ENCODE data around the gene ZMYND8. TPM values are rescaled to one million over a fixed set of nuclear protein-coding genes. Genes with fewer than 3 reads are reported as not detected.

Gene ZMYND8
- total RNA-seq, 1 experiment from 2014 or later: 11.6 TPM

DNA sequence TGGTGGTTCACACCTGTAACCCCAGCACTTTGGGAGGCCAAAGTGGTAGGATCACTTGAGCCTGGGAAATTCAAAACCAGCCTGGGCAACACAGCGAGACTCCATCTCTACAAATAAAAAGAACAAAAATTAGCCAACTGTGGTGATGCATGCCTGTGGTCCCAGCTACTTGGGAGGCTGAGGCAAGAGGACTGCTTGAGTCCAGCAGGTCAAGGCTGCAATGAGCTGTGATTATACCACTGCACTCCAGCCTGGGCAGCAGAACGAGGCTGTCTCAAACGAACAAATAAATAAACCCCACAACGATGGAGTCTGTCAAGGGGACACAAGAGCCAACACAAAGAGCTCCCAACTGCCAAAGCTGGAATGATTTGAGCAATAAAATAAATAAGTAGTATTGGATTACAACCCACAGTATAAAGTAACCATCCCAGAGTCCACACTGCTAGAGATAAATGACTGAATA is 13.5 kb downstream of the ZMYND8 start:
- Histone ChIP-seq H3K4me3 (ENCODE audit: low read length) (no peak overlapping the region), H3K27ac (ENCODE audit: low read length) (no peak overlapping the region), H3K4me1 (ENCODE audit: insufficient read depth, low read length) (no peaks in the 10 kb centered on the region), H3F3A (ENCODE audit: low read length, unreplicated experiment) (no peaks in the 10 kb centered on the region), H3K79me2 (ENCODE audit: low read length) (peaks cover 34% of the 10 kb centered on the region), H3K36me3 (ENCODE audit: low read depth, low read length) (no peaks in the 10 kb centered on the region), H3K9ac (ENCODE audit: low read length) (no peak overlapping the region), H2AFZ (ENCODE audit: low read length) (no peak overlapping the region), H3K27me3 (ENCODE audit: low read length) (no peaks in the 10 kb centered on the region), H3K9me3 (ENCODE audit: low read length) (no peaks in the 10 kb centered on the region), H4K20me1 (ENCODE audit: low read length) (no peaks in the 10 kb centered on the region), H3K4me2 (ENCODE audit: low read length) (no peak overlapping the region), H3K9me2 (replicated peaks; ENCODE audit: low read length) (no peaks in the 10 kb centered on the region)
- ATAC-seq: peak; percentile 72
- intact Hi-C loops (cut with micrococcal nuclease): no loop called here
- CTCF ChIA-PET: no interaction called here
- no TSS peak for BruUV-seq (replicated peaks)
- DNase-seq: no peak
- TF ChIP-seq, protein P1, sequence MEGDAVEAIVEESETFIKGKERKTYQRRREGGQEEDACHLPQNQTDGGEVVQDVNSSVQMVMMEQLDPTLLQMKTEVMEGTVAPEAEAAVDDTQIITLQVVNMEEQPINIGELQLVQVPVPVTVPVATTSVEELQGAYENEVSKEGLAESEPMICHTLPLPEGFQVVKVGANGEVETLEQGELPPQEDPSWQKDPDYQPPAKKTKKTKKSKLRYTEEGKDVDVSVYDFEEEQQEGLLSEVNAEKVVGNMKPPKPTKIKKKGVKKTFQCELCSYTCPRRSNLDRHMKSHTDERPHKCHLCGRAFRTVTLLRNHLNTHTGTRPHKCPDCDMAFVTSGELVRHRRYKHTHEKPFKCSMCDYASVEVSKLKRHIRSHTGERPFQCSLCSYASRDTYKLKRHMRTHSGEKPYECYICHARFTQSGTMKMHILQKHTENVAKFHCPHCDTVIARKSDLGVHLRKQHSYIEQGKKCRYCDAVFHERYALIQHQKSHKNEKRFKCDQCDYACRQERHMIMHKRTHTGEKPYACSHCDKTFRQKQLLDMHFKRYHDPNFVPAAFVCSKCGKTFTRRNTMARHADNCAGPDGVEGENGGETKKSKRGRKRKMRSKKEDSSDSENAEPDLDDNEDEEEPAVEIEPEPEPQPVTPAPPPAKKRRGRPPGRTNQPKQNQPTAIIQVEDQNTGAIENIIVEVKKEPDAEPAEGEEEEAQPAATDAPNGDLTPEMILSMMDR (conservative IDR thresholded peaks at IDR 0.05; ENCODE audit: low read depth, low read length): no peak
- no peak for TF ChIP-seq EZH2 (IDR thresholded peaks at IDR 0.05; ENCODE audit: low read length, unreplicated experiment)
- TF ChIP-seq EZH2phosphoT487 (IDR thresholded peaks at IDR 0.05; ENCODE audit: borderline replicate concordance, low read length): no peak
- POLR2A ChIA-PET (ENCODE audit: unreplicated experiment): no interaction called here

DNA sequence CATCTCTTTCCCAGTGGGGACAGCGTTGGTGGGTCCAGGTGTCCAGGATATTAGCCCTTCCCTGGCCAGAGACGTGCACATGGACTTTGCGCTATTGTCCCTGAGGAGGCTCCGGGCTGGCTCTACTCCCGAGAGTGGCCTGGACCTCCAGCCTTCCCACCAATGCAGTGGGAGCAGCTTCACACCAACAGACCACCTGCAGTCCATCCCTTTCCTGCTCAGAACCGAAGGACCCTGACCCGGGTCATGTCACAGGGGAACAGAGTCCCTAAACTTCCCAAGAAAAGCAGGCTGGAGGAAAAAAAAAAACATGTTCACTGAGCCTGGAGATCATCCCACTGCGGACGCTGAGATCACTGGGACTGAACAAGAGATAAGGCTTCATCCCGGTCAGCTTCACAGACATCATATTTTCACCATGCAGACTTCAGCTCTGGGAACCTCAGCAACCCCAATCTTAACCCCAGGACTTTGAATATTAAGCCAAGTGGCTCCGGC is 18.3 kb downstream of the ZMYND8 start:
- Histone ChIP-seq H3K79me2 (ENCODE audit: low read length) (peaks cover 52% of the 10 kb centered on the region), H3K4me1 (ENCODE audit: insufficient read depth, low read length) (peaks cover 23% of the 10 kb centered on the region), H3K4me3 (ENCODE audit: low read length) (no peak overlapping the region), H2AFZ (ENCODE audit: low read length) (no peak overlapping the region), H3K4me2 (ENCODE audit: low read length) (no peak overlapping the region), H3K36me3 (ENCODE audit: low read depth, low read length) (no peaks in the 10 kb centered on the region), H3K27me3 (ENCODE audit: low read length) (no peaks in the 10 kb centered on the region), H3K27ac (ENCODE audit: low read length) (no peak overlapping the region), H3K9me3 (ENCODE audit: low read length) (no peaks in the 10 kb centered on the region), H3F3A (ENCODE audit: low read length, unreplicated experiment) (no peaks in the 10 kb centered on the region), H3K9me2 (replicated peaks; ENCODE audit: low read length) (no peaks in the 10 kb centered on the region), H4K20me1 (ENCODE audit: low read length) (no peaks in the 10 kb centered on the region), H3K9ac (ENCODE audit: low read length) (no peak overlapping the region)
- TF ChIP-seq EZH2phosphoT487 (IDR thresholded peaks at IDR 0.05; ENCODE audit: borderline replicate concordance, low read length): no peak
- TF ChIP-seq, protein P1 (conservative IDR thresholded peaks at IDR 0.05; ENCODE audit: low read depth, low read length): no peak
- no peak for TF ChIP-seq EZH2 (IDR thresholded peaks at IDR 0.05; ENCODE audit: low read length, unreplicated experiment)
- BruUV-seq (replicated peaks): no TSS peak
- intact Hi-C loops (cut with micrococcal nuclease): no loop called here
- ChIA-PET POLR2A (ENCODE audit: unreplicated experiment) (no interaction called here), CTCF (no interaction called here)
- ATAC-seq (no peak), DNase-seq (no peak)

DNA sequence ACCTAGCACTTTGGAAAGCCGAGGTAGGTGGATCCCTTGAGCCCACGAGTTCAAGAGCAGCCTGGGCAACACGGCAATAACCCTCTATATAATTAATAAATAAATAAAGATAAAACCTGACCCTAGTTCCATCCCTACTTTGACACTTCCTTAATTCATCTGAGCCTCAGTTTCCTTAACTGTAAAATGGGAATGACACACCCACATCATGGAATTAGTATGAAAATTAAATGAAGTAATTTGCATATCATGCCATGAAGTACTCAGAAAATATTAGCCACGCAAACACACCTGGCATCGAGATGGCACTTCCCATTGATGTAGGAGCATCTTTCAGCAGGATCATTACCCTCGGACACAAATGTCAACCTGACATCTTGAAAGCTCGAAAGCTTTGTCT is 19.1 kb downstream of the ZMYND8 start:
- Histone ChIP-seq H3K4me2 (ENCODE audit: low read length) (no peak overlapping the region), H3K79me2 (ENCODE audit: low read length) (peaks cover 53% of the 10 kb centered on the region), H3K27me3 (ENCODE audit: low read length) (no peaks in the 10 kb centered on the region), H2AFZ (ENCODE audit: low read length) (no peak overlapping the region), H3K9ac (ENCODE audit: low read length) (no peak overlapping the region), H4K20me1 (ENCODE audit: low read length) (no peaks in the 10 kb centered on the region), H3F3A (ENCODE audit: low read length, unreplicated experiment) (no peaks in the 10 kb centered on the region), H3K36me3 (ENCODE audit: low read depth, low read length) (no peaks in the 10 kb centered on the region), H3K4me3 (ENCODE audit: low read length) (no peak overlapping the region), H3K9me2 (replicated peaks; ENCODE audit: low read length) (no peaks in the 10 kb centered on the region), H3K4me1 (ENCODE audit: insufficient read depth, low read length) (peaks cover 26% of the 10 kb centered on the region), H3K9me3 (ENCODE audit: low read length) (no peaks in the 10 kb centered on the region), H3K27ac (ENCODE audit: low read length) (no peak overlapping the region)
- ChIA-PET POLR2A (ENCODE audit: unreplicated experiment) (no interaction called here), CTCF (no interaction called here)
- intact Hi-C loops (cut with micrococcal nuclease): no loop called here
- no TSS peak for BruUV-seq (replicated peaks)
- DNase-seq (no peak), ATAC-seq (no peak)
- TF ChIP-seq EZH2 (IDR thresholded peaks at IDR 0.05; ENCODE audit: low read length, unreplicated experiment) (no peak), EZH2phosphoT487 (IDR thresholded peaks at IDR 0.05; ENCODE audit: borderline replicate concordance, low read length) (no peak)
- TF ChIP-seq, protein P1 (conservative IDR thresholded peaks at IDR 0.05; ENCODE audit: low read depth, low read length): no peak
